Measurements from ENCODE around the gene SH3RF3. TPM values are rescaled to one million over a fixed set of nuclear protein-coding genes. Genes with fewer than 3 reads are reported as not detected.
A peak's percentile ranks its signal among the peaks of the same experiment; 100 is the strongest.

Gene SH3RF3
- total RNA-seq, 2 donors from 2014 or later = 8.0 to 8.8 TPM

DNA sequence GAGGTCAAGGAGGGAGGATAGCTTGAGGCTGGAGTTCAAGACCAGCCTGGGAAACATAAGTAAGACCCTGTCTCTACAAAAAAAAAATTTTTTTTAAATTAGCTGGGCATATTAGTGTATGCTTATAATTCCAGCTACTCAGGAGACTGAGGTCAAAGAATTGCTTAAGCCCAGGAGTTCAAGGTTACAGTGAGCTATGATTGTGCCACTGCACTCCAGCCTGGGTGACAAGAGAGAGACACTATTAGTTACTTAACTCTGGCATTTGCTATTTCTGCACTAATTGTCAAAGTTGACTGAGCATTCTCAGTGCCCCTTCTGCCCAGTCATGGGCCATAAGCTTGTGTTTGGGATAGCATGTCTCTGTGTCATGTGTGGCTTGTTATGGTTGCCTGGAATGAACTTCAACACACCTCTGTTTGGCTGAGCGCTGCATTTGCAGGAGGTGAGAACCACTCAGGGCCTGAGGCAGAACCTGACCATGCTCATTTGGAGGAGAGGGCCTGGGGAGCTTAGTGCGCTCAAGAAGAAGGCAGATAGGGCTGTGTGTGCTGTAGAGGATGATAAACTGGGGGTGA, 77.7 kb downstream of the SH3RF3 start:
- Histone ChIP-seq H3K36me3 (no peaks in the 10 kb centered on the region), H3K27ac (no peak overlapping the region), H3K4me1 (peaks cover 0 to 41% of the 10 kb centered on the region in 2 donors), H3K9me3 (peaks cover 0 to 8% of the 10 kb centered on the region in 2 donors), H3K27me3 (no peaks in the 10 kb centered on the region), H3K4me3 (no peak overlapping the region)
- TF ChIP-seq, protein P1, sequence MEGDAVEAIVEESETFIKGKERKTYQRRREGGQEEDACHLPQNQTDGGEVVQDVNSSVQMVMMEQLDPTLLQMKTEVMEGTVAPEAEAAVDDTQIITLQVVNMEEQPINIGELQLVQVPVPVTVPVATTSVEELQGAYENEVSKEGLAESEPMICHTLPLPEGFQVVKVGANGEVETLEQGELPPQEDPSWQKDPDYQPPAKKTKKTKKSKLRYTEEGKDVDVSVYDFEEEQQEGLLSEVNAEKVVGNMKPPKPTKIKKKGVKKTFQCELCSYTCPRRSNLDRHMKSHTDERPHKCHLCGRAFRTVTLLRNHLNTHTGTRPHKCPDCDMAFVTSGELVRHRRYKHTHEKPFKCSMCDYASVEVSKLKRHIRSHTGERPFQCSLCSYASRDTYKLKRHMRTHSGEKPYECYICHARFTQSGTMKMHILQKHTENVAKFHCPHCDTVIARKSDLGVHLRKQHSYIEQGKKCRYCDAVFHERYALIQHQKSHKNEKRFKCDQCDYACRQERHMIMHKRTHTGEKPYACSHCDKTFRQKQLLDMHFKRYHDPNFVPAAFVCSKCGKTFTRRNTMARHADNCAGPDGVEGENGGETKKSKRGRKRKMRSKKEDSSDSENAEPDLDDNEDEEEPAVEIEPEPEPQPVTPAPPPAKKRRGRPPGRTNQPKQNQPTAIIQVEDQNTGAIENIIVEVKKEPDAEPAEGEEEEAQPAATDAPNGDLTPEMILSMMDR (IDR thresholded peaks at IDR 0.05) = no peak
- peak; percentile 51 for DNase-seq (ENCODE audit: low spot score)

GRCh38 chr2:109207176-109207575, 78.2 kb downstream of the SH3RF3 start:
- Histone ChIP-seq H3K4me1 (peaks cover 0 to 36% of the 10 kb centered on the region in 2 donors), H3K9me3 (peaks cover 0 to 8% of the 10 kb centered on the region in 2 donors), H3K36me3 (no peaks in the 10 kb centered on the region), H3K4me3 (no peak overlapping the region), H3K27ac (no peak overlapping the region), H3K27me3 (no peaks in the 10 kb centered on the region)
- TF ChIP-seq, protein P1 (IDR thresholded peaks at IDR 0.05) = no peak
- no peak for DNase-seq (ENCODE audit: low spot score)

DNA sequence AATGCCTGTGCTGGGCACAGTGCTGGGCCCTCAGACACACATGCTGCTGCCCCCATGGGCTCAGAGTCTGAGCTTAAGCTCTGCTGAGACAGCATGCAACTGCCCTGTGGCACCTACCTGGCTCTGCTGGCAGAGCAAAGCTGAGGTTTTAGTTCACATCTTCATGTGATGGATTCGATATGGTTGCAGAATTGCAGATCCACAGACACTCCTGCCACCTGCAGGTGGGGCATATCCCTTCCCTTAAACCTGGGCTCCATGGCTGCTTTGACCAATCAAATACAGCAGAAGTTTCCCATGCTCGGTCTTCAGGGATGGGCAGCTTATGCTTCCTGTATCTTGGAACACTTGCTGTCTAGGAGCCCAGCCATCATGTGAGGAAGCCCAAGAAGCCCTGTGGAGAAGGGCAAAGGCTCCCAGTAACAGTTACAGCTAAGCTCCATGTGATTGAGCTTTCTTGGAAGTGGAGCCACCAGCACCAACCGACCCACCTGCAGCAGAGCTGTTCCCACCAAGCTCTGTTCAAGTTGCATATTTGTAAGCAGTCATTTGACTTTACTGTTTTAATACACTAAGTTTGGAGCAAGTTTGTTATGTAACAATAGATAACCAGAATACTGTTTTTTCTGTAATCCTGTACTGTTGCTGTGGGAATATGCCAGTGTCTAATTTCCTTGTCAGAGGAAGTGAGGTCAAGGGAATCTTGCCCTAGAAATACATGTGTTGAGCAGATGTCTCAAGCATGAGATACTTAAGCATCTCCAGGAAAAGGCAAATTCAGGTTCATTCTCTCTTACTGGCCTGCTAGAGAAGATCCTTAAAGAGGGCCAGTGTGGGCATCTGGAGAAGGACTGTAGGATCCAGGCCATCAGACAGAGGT, 79.3 kb downstream of the SH3RF3 start:
- TF ChIP-seq, protein P1 (IDR thresholded peaks at IDR 0.05) = no peak
- Histone ChIP-seq H3K36me3 (no peaks in the 10 kb centered on the region), H3K9me3 (peaks cover 0 to 8% of the 10 kb centered on the region in 2 donors), H3K4me1 (peaks cover 0 to 32% of the 10 kb centered on the region in 2 donors), H3K27me3 (no peaks in the 10 kb centered on the region), H3K4me3 (no peak overlapping the region), H3K27ac (no peak overlapping the region)
- no peak for DNase-seq (ENCODE audit: low spot score)

DNA sequence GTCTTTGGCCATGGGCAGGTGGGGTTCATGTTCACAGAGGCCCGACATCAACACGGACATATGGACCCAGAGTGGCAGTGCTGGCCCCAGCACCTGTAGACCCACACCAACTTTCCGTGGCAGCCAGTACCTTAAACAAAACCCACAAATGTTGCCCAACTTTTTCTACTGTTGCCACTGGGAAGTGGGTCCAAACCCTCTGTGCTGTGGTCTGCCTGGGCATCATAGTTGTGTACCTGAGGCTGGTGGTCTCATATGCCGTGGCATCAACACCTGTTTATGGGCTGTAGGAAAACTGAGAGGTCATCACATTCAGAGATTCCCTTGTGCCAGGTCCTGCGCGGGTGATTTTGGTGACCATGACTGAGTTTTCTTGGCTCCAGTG, 79.9 kb downstream of the SH3RF3 start:
- TF ChIP-seq, protein P1 (IDR thresholded peaks at IDR 0.05) = no peak
- H3K4me1 ChIP-seq = peaks cover 0 to 38% of the 10 kb centered on the region in 2 donors

GRCh38 chr2:109209412-109209811, 80.4 kb downstream of the SH3RF3 start:
- H3K4me1 ChIP-seq = peaks cover 0 to 43% of the 10 kb centered on the region in 2 donors

More for the DNA sequence above, 79.9 kb downstream of the SH3RF3 start:
- H3K9me3 ChIP-seq = peaks cover 0 to 8% of the 10 kb centered on the region in 2 donors
- DNase-seq (ENCODE audit: low spot score) = peak; percentile 48
- no peaks in the 10 kb centered on the region for H3K27me3 ChIP-seq
- H3K27ac ChIP-seq = peak overlapping the region in 1 of 2 donors; percentile 1
- no peaks in the 10 kb centered on the region for H3K36me3 ChIP-seq
- H3K4me3 ChIP-seq = no peak overlapping the region

More at GRCh38 chr2:109209412-109209811, 80.4 kb downstream of the SH3RF3 start:
- DNase-seq (ENCODE audit: low spot score) = peak; percentile 58
- H3K9me3 ChIP-seq = peaks cover 0 to 8% of the 10 kb centered on the region in 2 donors
- no peaks in the 10 kb centered on the region for H3K27me3 ChIP-seq
- H3K4me3 ChIP-seq = no peak overlapping the region
- peak overlapping the region in 1 of 2 donors; percentile 1 for H3K27ac ChIP-seq
- no peaks in the 10 kb centered on the region for H3K36me3 ChIP-seq
- TF ChIP-seq, protein P1 (IDR thresholded peaks at IDR 0.05) = no peak
